Osteoblast (primary cell): ENCODE data around the gene RNF26. TPM values are rescaled to one million over a fixed set of nuclear protein-coding genes. Genes with fewer than 3 reads are reported as not detected.

Source experiments
- DNase-seq: peaks from one replicate; pipeline ENCODE4 v3.0.0; 2011; ENCODE audit warnings: low spot score, mixed read lengths; ENCODE audit not compliant: insufficient read length; ENCODE audit errors: missing footprints
- H2AFZ ChIP-seq: 2 replicates; pipeline ENCODE4 v1.6.0; 2011; ENCODE audit warnings: mild to moderate bottlenecking, low read length
- H3K27ac ChIP-seq: 2 replicates; pipeline ENCODE4 v1.5.1; 2011; ENCODE audit warnings: mild to moderate bottlenecking, low read depth, low read length, moderate library complexity
- H3K27me3 ChIP-seq: 2 replicates; pipeline ENCODE4 v1.6.0; 2012; ENCODE audit warnings: mild to moderate bottlenecking, control low read depth, inconsistent platforms, low read length, moderate library complexity; ENCODE audit not compliant: insufficient read depth
- H3K36me3 ChIP-seq: 2 replicates; pipeline ENCODE4 v1.5.1; 2011; ENCODE audit warnings: mild to moderate bottlenecking, low read length, control low read depth, moderate library complexity; ENCODE audit not compliant: insufficient read depth
- H3K4me1 ChIP-seq: 2 replicates; pipeline ENCODE4 v1.5.1; 2011; ENCODE audit warnings: mild to moderate bottlenecking, low read length, control low read depth, moderate library complexity; ENCODE audit not compliant: insufficient read depth
- H3K4me2 ChIP-seq: 2 replicates; pipeline ENCODE4 v1.6.0; 2011; ENCODE audit warnings: mild to moderate bottlenecking, low read length; ENCODE audit not compliant: insufficient read depth
- H3K4me3 ChIP-seq: fragments of 200-600 bp; sonication (generic); 3 replicates; pipeline ENCODE4 v1.5.1; 2012; ENCODE audit warnings: mild to moderate bottlenecking, low read length, inconsistent platforms; ENCODE audit not compliant: insufficient read depth
- H3K79me2 ChIP-seq: 2 replicates; pipeline ENCODE4 v1.6.0; 2012; ENCODE audit warnings: mild to moderate bottlenecking, low read length, control low read depth, inconsistent platforms; ENCODE audit not compliant: insufficient read depth
- H3K9me3 ChIP-seq: 2 replicates; pipeline ENCODE4 v1.5.1; 2011; ENCODE audit warnings: low read depth, low read length, control low read depth
- H4K20me1 ChIP-seq: 2 replicates; pipeline ENCODE4 v1.6.0; 2012; ENCODE audit warnings: mild to moderate bottlenecking, low read length, control low read depth; ENCODE audit not compliant: insufficient read depth
- CTCF ChIP-seq: IDR thresholded peaks from 2 replicates; pipeline ENCODE4 v1.5.1; 2011; ENCODE audit warnings: mild to moderate bottlenecking, low read depth, low read length, moderate library complexity; ENCODE audit errors: extremely low read depth
- total RNA-seq: library from RNA; depleted of rRNA; stranded (reverse); fragments of >200 nt; gene quantifications from 2 replicates; pipeline ENCODE4 v1.2.3, GENCODE V29; 2012

RNF26 gene
- total RNA-seq, 1 donor: 4.0 TPM

GRCh38 chr11:119359365-119360214 lies 25.3 kb downstream of the RNF26 start:
- Histone ChIP-seq H3K27me3 (no peaks in the 10 kb centered on the region), H3K4me1 (peaks cover 29% of the 10 kb centered on the region), H3K4me2 (no peak overlapping the region), H2AFZ (no peak overlapping the region), H3K4me3 (no peak overlapping the region), H4K20me1 (no peaks in the 10 kb centered on the region), H3K36me3 (no peaks in the 10 kb centered on the region), H3K27ac (no peak overlapping the region), H3K9me3 (no peaks in the 10 kb centered on the region), H3K79me2 (no peaks in the 10 kb centered on the region)
- no peak for TF ChIP-seq CTCF
- DNase-seq: peak; percentile 84

GRCh38 chr11:119361056-119361787 lies 26.9 kb downstream of the RNF26 start:
- no peaks in the 10 kb centered on the region for H3K9me3 ChIP-seq
- H3K4me2 ChIP-seq: peak overlapping the region; percentile 58
- peak overlapping the region; percentile 65 for H3K27ac ChIP-seq
- TF ChIP-seq CTCF: no peak
- peaks cover 38% of the 10 kb centered on the region for H3K4me1 ChIP-seq
- no peaks in the 10 kb centered on the region for H3K79me2 ChIP-seq
- DNase-seq: peak; percentile 98
- H3K36me3 ChIP-seq: no peaks in the 10 kb centered on the region
- H2AFZ ChIP-seq: no peak overlapping the region
- H4K20me1 ChIP-seq: no peaks in the 10 kb centered on the region
- H3K4me3 ChIP-seq: peak overlapping the region; percentile 31
- H3K27me3 ChIP-seq: no peaks in the 10 kb centered on the region

GRCh38 chr11:119361941-119362725 lies 27.8 kb downstream of the RNF26 start:
- Histone ChIP-seq H3K27me3 (no peaks in the 10 kb centered on the region), H3K79me2 (no peaks in the 10 kb centered on the region), H3K27ac (peak overlapping the region; percentile 65), H3K4me3 (peak overlapping the region; percentile 25), H2AFZ (no peak overlapping the region), H3K36me3 (no peaks in the 10 kb centered on the region), H3K9me3 (no peaks in the 10 kb centered on the region), H3K4me1 (peaks cover 35% of the 10 kb centered on the region), H3K4me2 (peak overlapping the region; percentile 58), H4K20me1 (no peaks in the 10 kb centered on the region)
- DNase-seq: no peak
- no peak for TF ChIP-seq CTCF

- no peaks in the 10 kb centered on the region for H3K79me2 ChIP-seq
- H2AFZ ChIP-seq: no peak overlapping the region
- no peak for TF ChIP-seq CTCF
- H3K4me2 ChIP-seq: no peak overlapping the region
- H3K27me3 ChIP-seq: no peaks in the 10 kb centered on the region
- no peak overlapping the region for H3K27ac ChIP-seq
- no peak overlapping the region for H3K4me3 ChIP-seq
- H3K4me1 ChIP-seq: peaks cover 41% of the 10 kb centered on the region
- no peak for DNase-seq
- no peaks in the 10 kb centered on the region for H4K20me1 ChIP-seq
- no peaks in the 10 kb centered on the region for H3K9me3 ChIP-seq
- no peaks in the 10 kb centered on the region for H3K36me3 ChIP-seq
Observed at GRCh38 chr11:119362741-119363080, 28.4 kb downstream of the RNF26 start.
